Muscle layer of colon (tissue), 2 donors: ENCODE measurements around the gene GRIP2.

Source experiments
- H3K27ac ChIP-seq: one replicate; pipeline ENCODE4 v1.7.0; 2013; ENCODE audit warnings: low read depth, mild to moderate bottlenecking, low read length, moderate library complexity
- H3K27me3 ChIP-seq, 2 donors: one replicate each; pipeline ENCODE4 v1.7.0; 2013; ENCODE audit warnings: low read length in 2 of 2, mild to moderate bottlenecking in 2 of 2; ENCODE audit not compliant: insufficient read depth in 2 of 2, control insufficient read depth in 1 of 2
- H3K36me3 ChIP-seq: one replicate; pipeline ENCODE4 v1.7.0; 2013; ENCODE audit warnings: mild to moderate bottlenecking, low read length; ENCODE audit not compliant: insufficient read depth
- H3K4me1 ChIP-seq: one replicate; pipeline ENCODE4 v1.7.0; 2013; ENCODE audit warnings: mild to moderate bottlenecking, low read length; ENCODE audit not compliant: insufficient read depth
- H3K4me3 ChIP-seq, 2 donors: one replicate each; pipeline ENCODE4 v1.7.0; 2013; ENCODE audit warnings: low read length in 2 of 2, low read depth in 1 of 2, mild to moderate bottlenecking in 1 of 2, moderate library complexity in 1 of 2
- H3K9ac ChIP-seq: one replicate; pipeline ENCODE4 v1.7.0; 2013; ENCODE audit warnings: low read length
- H3K9me3 ChIP-seq: one replicate; pipeline ENCODE4 v1.7.0; 2013; ENCODE audit warnings: mild to moderate bottlenecking, low read length
- donor health status: abdominal sarcoma.
- donor health status: Adenocarcinoma of cecum.

GRIP2 gene

DNA sequence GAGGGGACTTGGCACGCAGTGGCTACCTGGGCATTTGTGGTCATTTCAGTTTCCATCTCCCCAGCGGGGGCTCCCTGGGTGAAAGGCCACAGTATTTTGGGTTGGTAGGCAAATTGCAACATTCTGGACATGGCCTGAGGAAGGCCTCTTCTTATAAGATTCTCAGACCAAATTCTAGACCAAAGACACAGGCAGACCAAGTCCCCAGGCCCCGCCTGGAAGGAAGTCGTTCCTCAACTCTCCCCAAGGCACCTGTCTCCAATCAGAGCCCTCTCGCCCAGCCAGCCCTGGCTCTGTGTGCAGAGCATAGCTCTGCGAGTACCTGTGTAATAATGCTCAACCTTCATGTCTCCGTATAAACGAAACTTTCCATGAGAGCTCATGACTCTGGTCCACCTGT lies 53.1 kb downstream of the GRIP2 start:
- Histone ChIP-seq H3K9me3 (no peaks in the 10 kb centered on the region), H3K4me1 (no peaks in the 10 kb centered on the region), H3K36me3 (no peaks in the 10 kb centered on the region), H3K9ac (no peak overlapping the region), H3K27ac (no peak overlapping the region), H3K27me3 (no peaks in the 10 kb centered on the region), H3K4me3 (no peak overlapping the region)

- no peak overlapping the region for H3K4me3 ChIP-seq
- H3K27ac ChIP-seq: no peak overlapping the region
- H3K4me1 ChIP-seq: no peaks in the 10 kb centered on the region
- H3K36me3 ChIP-seq: no peaks in the 10 kb centered on the region
- H3K27me3 ChIP-seq: no peaks in the 10 kb centered on the region
- H3K9ac ChIP-seq: no peak overlapping the region
- no peaks in the 10 kb centered on the region for H3K9me3 ChIP-seq
Observed at GRCh38 chr3:14486460-14486859, 53.7 kb downstream of the GRIP2 start.

- Histone ChIP-seq H3K27ac (no peak overlapping the region), H3K9me3 (no peaks in the 10 kb centered on the region), H3K4me1 (no peaks in the 10 kb centered on the region), H3K36me3 (no peaks in the 10 kb centered on the region), H3K4me3 (no peak overlapping the region), H3K9ac (no peak overlapping the region), H3K27me3 (no peaks in the 10 kb centered on the region)
Observed at GRCh38 chr3:14485981-14486380, 54.2 kb downstream of the GRIP2 start.

GRCh38 chr3:14484741-14485140 lies 55.4 kb downstream of the GRIP2 start:
- Histone ChIP-seq H3K9me3 (no peaks in the 10 kb centered on the region), H3K4me1 (no peaks in the 10 kb centered on the region), H3K27me3 (no peaks in the 10 kb centered on the region), H3K27ac (no peak overlapping the region), H3K36me3 (peaks cover 7% of the 10 kb centered on the region), H3K9ac (no peak overlapping the region), H3K4me3 (no peak overlapping the region)

DNA sequence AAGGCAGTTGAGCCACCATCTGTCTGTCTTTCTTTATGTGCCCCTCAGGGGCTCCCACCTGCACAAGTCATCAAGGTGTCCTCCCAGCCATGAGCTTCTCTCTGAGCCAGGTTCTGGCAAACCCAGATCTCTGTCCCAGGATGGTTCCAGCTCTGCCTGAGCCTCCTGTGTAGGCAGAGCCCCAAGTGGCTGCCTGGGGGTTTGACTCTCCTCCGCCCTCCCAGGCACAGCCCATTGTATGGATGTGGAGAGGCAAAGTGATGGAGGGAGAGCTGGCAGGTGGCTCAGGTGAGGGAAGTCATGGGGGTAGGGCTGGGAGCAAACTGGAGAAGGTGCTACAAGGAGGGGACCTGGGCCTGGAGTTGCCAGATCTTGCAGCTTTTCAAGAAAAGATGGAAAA lies 56.9 kb downstream of the GRIP2 start:
- Histone ChIP-seq H3K27me3 (no peaks in the 10 kb centered on the region), H3K4me1 (no peaks in the 10 kb centered on the region), H3K36me3 (peaks cover 11% of the 10 kb centered on the region), H3K9ac (no peak overlapping the region), H3K27ac (no peak overlapping the region), H3K9me3 (no peaks in the 10 kb centered on the region), H3K4me3 (no peak overlapping the region)

GRCh38 chr3:14482271-14482721 lies 57.8 kb downstream of the GRIP2 start:
- no peaks in the 10 kb centered on the region for H3K9me3 ChIP-seq
- H3K27me3 ChIP-seq: no peaks in the 10 kb centered on the region
- no peaks in the 10 kb centered on the region for H3K4me1 ChIP-seq
- H3K27ac ChIP-seq: no peak overlapping the region
- peaks cover 11% of the 10 kb centered on the region for H3K36me3 ChIP-seq
- no peak overlapping the region for H3K4me3 ChIP-seq
- H3K9ac ChIP-seq: no peak overlapping the region

DNA sequence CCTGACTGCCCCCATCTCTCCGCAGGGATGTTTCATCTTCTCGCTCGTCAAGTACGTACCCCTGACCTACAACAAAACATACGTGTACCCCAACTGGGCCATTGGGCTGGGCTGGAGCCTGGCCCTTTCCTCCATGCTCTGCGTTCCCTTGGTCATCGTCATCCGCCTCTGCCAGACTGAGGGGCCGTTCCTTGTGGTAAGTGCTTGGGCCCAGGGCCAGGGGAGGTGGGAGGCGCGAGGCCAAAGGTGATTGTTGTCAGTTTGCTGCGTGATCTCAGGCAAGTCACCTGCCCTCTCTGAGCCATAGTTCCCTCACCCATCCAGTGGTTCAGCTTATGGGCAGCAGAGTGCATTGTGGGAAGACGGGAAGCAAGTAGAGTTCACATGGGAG lies 58.5 kb downstream of the GRIP2 start:
- Histone ChIP-seq H3K4me1 (no peaks in the 10 kb centered on the region), H3K27ac (no peak overlapping the region), H3K4me3 (no peak overlapping the region), H3K36me3 (peaks cover 11% of the 10 kb centered on the region), H3K27me3 (no peaks in the 10 kb centered on the region), H3K9ac (no peak overlapping the region), H3K9me3 (no peaks in the 10 kb centered on the region)

- no peak overlapping the region for H3K4me3 ChIP-seq
- H3K9me3 ChIP-seq: no peaks in the 10 kb centered on the region
- H3K9ac ChIP-seq: no peak overlapping the region
- no peak overlapping the region for H3K27ac ChIP-seq
- H3K27me3 ChIP-seq: no peaks in the 10 kb centered on the region
- H3K4me1 ChIP-seq: no peaks in the 10 kb centered on the region
- peaks cover 11% of the 10 kb centered on the region for H3K36me3 ChIP-seq
Observed at GRCh38 chr3:14481018-14481645, 59.0 kb downstream of the GRIP2 start.

DNA sequence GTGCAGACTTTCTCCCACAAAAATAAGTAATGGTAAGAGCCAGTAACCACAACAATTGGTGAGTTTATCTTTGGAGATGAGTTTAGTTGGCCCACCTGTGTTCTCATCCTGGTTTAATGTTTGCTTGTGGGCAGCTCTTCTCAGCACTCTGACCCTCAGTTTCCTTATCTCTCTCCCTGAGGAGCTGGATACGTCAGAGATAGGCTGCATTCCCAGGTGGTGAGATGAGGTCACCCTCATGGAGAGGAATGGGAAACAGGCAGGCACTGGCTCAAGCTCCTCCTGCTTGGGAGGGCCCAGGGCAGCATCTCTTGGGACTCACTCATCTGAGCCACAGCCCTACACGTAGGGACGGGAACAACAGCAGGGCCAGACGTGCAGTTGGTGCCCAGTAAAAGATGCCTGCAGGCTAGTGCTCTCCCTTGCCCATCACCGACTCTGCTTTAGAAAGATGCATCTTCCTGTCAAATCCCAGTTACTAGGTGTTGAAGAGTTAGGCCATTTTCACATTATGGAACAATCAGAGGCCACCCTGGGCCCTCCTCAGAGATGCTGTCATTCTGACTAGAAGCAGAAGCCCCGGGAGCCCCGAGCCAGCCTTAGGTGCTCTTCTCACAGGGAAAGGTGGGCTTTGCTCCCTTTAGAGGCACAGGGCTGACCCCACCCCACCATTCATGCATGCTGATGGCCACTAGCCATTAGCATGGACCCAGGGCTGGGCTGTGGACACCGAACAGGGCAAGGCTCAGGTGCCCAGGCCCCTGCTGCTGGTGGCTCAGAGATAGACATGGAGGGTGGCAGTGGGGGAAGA lies 59.7 kb downstream of the GRIP2 start:
- Histone ChIP-seq H3K9me3 (no peaks in the 10 kb centered on the region), H3K4me3 (no peak overlapping the region), H3K9ac (no peak overlapping the region), H3K27ac (no peak overlapping the region), H3K27me3 (no peaks in the 10 kb centered on the region), H3K36me3 (peaks cover 11% of the 10 kb centered on the region), H3K4me1 (no peaks in the 10 kb centered on the region)

DNA sequence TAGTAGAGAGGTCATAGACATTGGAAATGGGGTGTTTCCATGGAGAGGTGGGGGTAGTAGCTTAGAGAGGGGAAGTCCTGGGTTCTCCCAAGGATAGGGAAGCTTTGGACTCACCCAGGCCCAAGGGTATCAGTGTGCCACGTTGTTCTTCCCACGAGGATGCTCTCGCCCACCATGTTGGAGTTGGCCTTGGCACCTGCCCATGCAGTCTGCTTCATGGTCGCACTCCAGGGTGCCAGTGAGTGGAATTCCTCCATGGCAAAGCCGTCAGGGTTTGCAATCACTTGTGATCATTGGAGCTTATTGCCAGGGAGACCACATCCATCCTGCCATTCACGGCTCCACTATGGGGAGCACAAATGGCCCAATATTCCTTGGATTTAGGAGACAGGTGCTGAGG lies 60.6 kb downstream of the GRIP2 start:
- no peak overlapping the region for H3K27ac ChIP-seq
- no peak overlapping the region for H3K4me3 ChIP-seq
- no peaks in the 10 kb centered on the region for H3K27me3 ChIP-seq
- no peak overlapping the region for H3K9ac ChIP-seq
- H3K9me3 ChIP-seq: no peaks in the 10 kb centered on the region
- H3K36me3 ChIP-seq: peaks cover 11% of the 10 kb centered on the region
- H3K4me1 ChIP-seq: no peaks in the 10 kb centered on the region

DNA sequence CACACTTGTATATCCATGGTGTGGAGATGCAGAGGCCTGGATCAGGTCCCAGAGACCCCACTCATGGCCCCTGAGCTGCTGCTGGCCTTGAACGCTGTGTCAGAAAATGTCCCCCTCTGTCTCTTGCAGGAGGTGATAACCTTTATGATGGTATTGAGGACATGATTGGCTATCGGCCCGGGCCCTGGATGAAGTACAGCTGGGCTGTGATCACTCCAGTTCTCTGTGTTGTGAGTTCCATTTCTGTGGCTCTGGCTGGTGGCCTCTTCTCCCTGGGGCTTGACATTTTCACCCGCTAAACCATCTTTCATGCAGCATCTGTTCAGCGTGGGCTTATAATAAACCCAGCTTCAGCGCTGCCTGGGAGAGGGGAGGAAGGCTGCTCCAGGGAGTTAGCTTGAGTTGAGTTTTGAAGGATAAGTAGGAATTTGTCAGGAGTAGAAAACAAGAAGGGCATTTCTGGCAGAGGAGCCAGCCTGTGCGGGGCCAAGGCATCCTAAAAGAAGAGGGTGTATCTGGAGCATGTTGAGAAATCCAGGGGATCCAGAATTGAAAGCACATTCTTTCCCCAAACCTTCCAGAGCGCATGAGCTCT lies 61.1 kb downstream of the GRIP2 start:
- Histone ChIP-seq H3K27ac (no peak overlapping the region), H3K4me3 (no peak overlapping the region), H3K9me3 (no peaks in the 10 kb centered on the region), H3K27me3 (no peaks in the 10 kb centered on the region), H3K9ac (no peak overlapping the region), H3K4me1 (no peaks in the 10 kb centered on the region), H3K36me3 (peaks cover 11% of the 10 kb centered on the region)
